Measurements from ENCODE around the gene RXRB. TPM values are rescaled to one million over a fixed set of nuclear protein-coding genes. Genes with fewer than 3 reads are reported as not detected.

Gene RXRB
- total and polyA plus RNA-seq, 10 of the 15 experiments (the other 5 are each of a cell fraction or from before 2014, with no cell fraction given): 0.71 to 35.0 (median 20.4) TPM

GRCh38 chr6:33173535-33174180 lies 26.8 kb downstream of the RXRB start:
- Histone ChIP-seq H3K79me2 (ENCODE audit: control insufficient read depth, insufficient read depth, low read length) (no peaks in the 10 kb centered on the region), H3K27me3 (replicated peaks in 1 of 2; ENCODE audit: control insufficient read depth in 2 of 2, insufficient read depth in 2 of 2, low read length in 1 of 2) (no peaks in the 10 kb centered on the region), H2AFZ (ENCODE audit: control insufficient read depth, low read depth, low read length) (no peak overlapping the region), H3K27ac (ENCODE audit: control insufficient read depth, insufficient read depth) (no peak overlapping the region), H3K4me2 (ENCODE audit: control insufficient read depth, insufficient read depth) (no peak overlapping the region), H3K36me3 (ENCODE audit: control insufficient read depth in 2 of 2, insufficient read depth in 2 of 2, low read length in 1 of 2) (no peaks in the 10 kb centered on the region), H3K9me3 (replicated peaks; ENCODE audit: control insufficient read depth, insufficient read depth, low read length) (no peaks in the 10 kb centered on the region), H3K4me1 (ENCODE audit: control insufficient read depth, insufficient read depth, low read length) (no peaks in the 10 kb centered on the region; the same call in 1 of the 2 replicates), H3K9ac (ENCODE audit: control insufficient read depth, insufficient read depth, low read length) (no peak overlapping the region), H3K4me3 (no peak overlapping the region), H4K20me1 (ENCODE audit: control insufficient read depth, insufficient read depth) (no peaks in the 10 kb centered on the region)
- DNase-seq (ENCODE audit: low read depth, low spot score): no peak
- FAIRE-seq: no peak
- ChIA-PET RAD21 (ENCODE audit: unreplicated experiment) (interaction anchor here (0.6 to 3.9 kb wide), 14 partner anchors 9 to 173 kb away, joined by 3 to 27 read pairs (median 4); no protein-coding TSS in a partner anchor), SMC1A (ENCODE audit: uncharacterized antibody, unreplicated experiment) (interaction anchor here (0.7 to 4.3 kb wide), 16 partner anchors 13 to 189 kb away, joined by 3 to 27 read pairs (median 4); partner anchors contain the start of gene HLA-DPB1), POLR2A (interaction anchor here (0.8 to 1.6 kb wide), 7 partner anchors 17 to 159 kb away, joined by 3 to 5 read pairs (median 3); no protein-coding TSS in a partner anchor), CTCF (interaction anchor here (0.6 to 6.0 kb wide), 23 partner anchors 13 to 220 kb away, joined by 3 to 58 read pairs (median 4); partner anchors contain the start of gene HLA-DMA)
- TF ChIP-seq CBX5 (IDR thresholded peaks at IDR 0.05; ENCODE audit: low read depth): no peak
- TF ChIP-seq SRF (IDR thresholded peaks at IDR 0.05; ENCODE audit: low read depth in 2 of 2, low read length in 2 of 2): no peak
- TF ChIP-seq RAD21 (IDR thresholded peaks at IDR 0.05; ENCODE audit: insufficient read depth, low read depth, low read length): no peak
- no peak for TF ChIP-seq RB1 (IDR thresholded peaks at IDR 0.05; ENCODE audit: borderline replicate concordance)
- no peak for TF ChIP-seq ZNF207 (IDR thresholded peaks at IDR 0.05; ENCODE audit: borderline replicate concordance)
- no peak for TF ChIP-seq CHD2 (IDR thresholded peaks at IDR 0.05; ENCODE audit: borderline replicate concordance, low read depth, low read length)
- no peak for TF ChIP-seq ASH2L (IDR thresholded peaks at IDR 0.05; ENCODE audit: borderline replicate concordance, low read depth)
- no peak for TF ChIP-seq TCF7 (IDR thresholded peaks at IDR 0.05; ENCODE audit: borderline replicate concordance)
- TF ChIP-seq SREBF1 (IDR thresholded peaks at IDR 0.05; ENCODE audit: low read length): no peak
- no peak for ATAC-seq
- 0% methylated on average over 10 of the region's 11 CpGs for WGBS (ENCODE audit: insufficient coverage, insufficient replicate concordance, low lambda C conversion rate, missing lambda C conversion rate)
- intact Hi-C loops (cut with micrococcal nuclease; ENCODE audit: unreplicated experiment): loop anchor here (2.0 kb wide), 2 partner anchors 51 to 75 kb away; no protein-coding TSS in a partner anchor
- no TSS peak for BruUV-seq (replicated peaks)
- in situ Hi-C loops (cut with MboI): no loop called here

Measured in GM12878 (cell line).